ENCODE data around the gene FLT1.
A peak's percentile ranks its signal among the peaks of the same experiment; 100 is the strongest.

GRCh38 chr13:28316836-28317235 is 178.1 kb downstream of the FLT1 start:
- TF ChIP-seq CTCF (IDR thresholded peaks at IDR 0.05; ENCODE audit: insufficient read depth, low read length) (no peak), POLR2AphosphoS5 (IDR thresholded peaks at IDR 0.05; ENCODE audit: low read depth) (no peak), SPI1 (IDR thresholded peaks at IDR 0.05; ENCODE audit: borderline replicate concordance, low read depth) (peak; percentile 19; the same call in 1 of the 2 replicates), GABPA (IDR thresholded peaks at IDR 0.05; ENCODE audit: low read depth) (no peak)
- TF ChIP-seq, protein P1, sequence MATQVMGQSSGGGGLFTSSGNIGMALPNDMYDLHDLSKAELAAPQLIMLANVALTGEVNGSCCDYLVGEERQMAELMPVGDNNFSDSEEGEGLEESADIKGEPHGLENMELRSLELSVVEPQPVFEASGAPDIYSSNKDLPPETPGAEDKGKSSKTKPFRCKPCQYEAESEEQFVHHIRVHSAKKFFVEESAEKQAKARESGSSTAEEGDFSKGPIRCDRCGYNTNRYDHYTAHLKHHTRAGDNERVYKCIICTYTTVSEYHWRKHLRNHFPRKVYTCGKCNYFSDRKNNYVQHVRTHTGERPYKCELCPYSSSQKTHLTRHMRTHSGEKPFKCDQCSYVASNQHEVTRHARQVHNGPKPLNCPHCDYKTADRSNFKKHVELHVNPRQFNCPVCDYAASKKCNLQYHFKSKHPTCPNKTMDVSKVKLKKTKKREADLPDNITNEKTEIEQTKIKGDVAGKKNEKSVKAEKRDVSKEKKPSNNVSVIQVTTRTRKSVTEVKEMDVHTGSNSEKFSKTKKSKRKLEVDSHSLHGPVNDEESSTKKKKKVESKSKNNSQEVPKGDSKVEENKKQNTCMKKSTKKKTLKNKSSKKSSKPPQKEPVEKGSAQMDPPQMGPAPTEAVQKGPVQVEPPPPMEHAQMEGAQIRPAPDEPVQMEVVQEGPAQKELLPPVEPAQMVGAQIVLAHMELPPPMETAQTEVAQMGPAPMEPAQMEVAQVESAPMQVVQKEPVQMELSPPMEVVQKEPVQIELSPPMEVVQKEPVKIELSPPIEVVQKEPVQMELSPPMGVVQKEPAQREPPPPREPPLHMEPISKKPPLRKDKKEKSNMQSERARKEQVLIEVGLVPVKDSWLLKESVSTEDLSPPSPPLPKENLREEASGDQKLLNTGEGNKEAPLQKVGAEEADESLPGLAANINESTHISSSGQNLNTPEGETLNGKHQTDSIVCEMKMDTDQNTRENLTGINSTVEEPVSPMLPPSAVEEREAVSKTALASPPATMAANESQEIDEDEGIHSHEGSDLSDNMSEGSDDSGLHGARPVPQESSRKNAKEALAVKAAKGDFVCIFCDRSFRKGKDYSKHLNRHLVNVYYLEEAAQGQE (IDR thresholded peaks at IDR 0.05; ENCODE audit: insufficient replicate concordance, low read depth): no peak

Data from HL-60 (cell line).